Uterus (tissue), 4 donors: Measurements from ENCODE around the gene ENPP3. TPM values are rescaled to one million over a fixed set of nuclear protein-coding genes. Genes with fewer than 3 reads are reported as not detected.
A peak's percentile ranks its signal among the peaks of the same experiment; 100 is the strongest.

Experiments used
- DNase-seq, 2 donors: peaks; one replicate each; pipeline ENCODE4 v3.0.0-alpha.2; 2019 to 2020
- H3K27ac ChIP-seq, 2 donors: fragments of 200-600 bp; sonication (generic); 1 replicate in 1 of 2; 2 replicates in 1 of 2; pipeline ENCODE4 v1.5.1; 2016 to 2018
- H3K27me3 ChIP-seq, 2 donors: fragments of 200-600 bp; sonication (generic); one replicate each; pipeline ENCODE4 v1.5.1; 2018 to 2019; ENCODE audit warnings: control low read depth in 1 of 2
- H3K36me3 ChIP-seq, 2 donors: fragments of 200-600 bp; sonication (generic); one replicate each; pipeline ENCODE4 v1.5.1; 2019; ENCODE audit warnings: control low read depth in 1 of 2
- H3K4me1 ChIP-seq, 2 donors: fragments of 200-600 bp; sonication (generic); one replicate each; pipeline ENCODE4 v1.5.1; 2018 to 2019; ENCODE audit warnings: control low read depth in 1 of 2
- H3K4me3 ChIP-seq, 2 donors: fragments of 200-600 bp; sonication (generic); 1 replicate in 1 of 2; 2 replicates in 1 of 2; pipeline ENCODE4 v1.5.1; 2018 to 2019; ENCODE audit warnings: mild to moderate bottlenecking in 1 of 2
- H3K9me3 ChIP-seq, 2 donors: fragments of 200-600 bp; sonication (generic); one replicate each; pipeline ENCODE4 v1.5.1; 2019; ENCODE audit warnings: control low read depth in 1 of 2
- POLR2A ChIP-seq, 2 donors: fragments of 450-650 bp; IDR thresholded peaks; one replicate each; pipeline ENCODE4 v1.6.1; 2016; ENCODE audit warnings: antibody characterized with exemption in 2 of 2, mild to moderate bottlenecking in 1 of 2, moderate library complexity in 1 of 2
- intact Hi-C: fragments of 100-400 bp; cut with DNase I; formaldehyde crosslinking; loops from one replicate; pipeline ENCODE4 v1.15.1; 2023; ENCODE audit warnings: low total_unique reads
- total RNA-seq, 4 donors: library from RNA; depleted of rRNA in 3 of 4; stranded (reverse); fragments of >200 nt in 3 of 4; gene quantifications; one replicate each; pipeline versions ENCODE4 v1.1.0 to v1.2.4, GENCODE V29; 2014 to 2023
- TF ChIP-seq, protein P1 (sequence below), 4 experiments: fragments of 200-600 bp in 2 of 4; fragments of 450-650 bp in 2 of 4; sonication (generic) in 2 of 4; IDR thresholded peaks; one replicate each; pipeline ENCODE4 v1.5.1; 2016 to 2019; ENCODE audit warnings: antibody characterized with exemption in 4 of 4, mild to moderate bottlenecking in 2 of 4, moderate library complexity in 1 of 4
- donor health status: DM: yes; HTN: yes; CAD: no.

ENPP3 gene
- total RNA-seq, 4 donors from 2014 or later = 0.40 to 7.2 (median 4.2) TPM

DNA sequence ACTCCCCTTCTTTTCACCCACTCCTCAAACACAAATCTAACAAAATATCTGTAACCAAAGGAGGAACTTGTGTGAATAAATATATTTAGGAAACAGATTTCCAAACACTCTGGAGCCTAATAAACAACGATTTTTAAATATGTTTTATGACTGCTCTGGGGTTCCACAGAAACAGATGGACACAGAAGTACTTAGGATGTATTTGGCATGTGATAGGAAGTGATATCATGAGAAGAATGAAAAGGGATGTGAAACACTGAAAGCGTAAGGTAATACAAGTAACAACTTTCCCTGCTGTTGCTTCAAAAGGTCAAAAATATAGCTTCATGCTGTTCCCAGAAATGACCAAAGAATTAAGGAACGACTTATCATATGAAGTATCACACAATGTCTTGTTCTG, 144.6 kb downstream of the ENPP3 start:
- no peaks in the 10 kb centered on the region for H3K27me3 ChIP-seq
- no peaks in the 10 kb centered on the region for H3K36me3 ChIP-seq
- H3K9me3 ChIP-seq = no peaks in the 10 kb centered on the region
- no peak overlapping the region for H3K27ac ChIP-seq
- no peak for TF ChIP-seq POLR2A (IDR thresholded peaks at IDR 0.05)
- TF ChIP-seq, protein P1, sequence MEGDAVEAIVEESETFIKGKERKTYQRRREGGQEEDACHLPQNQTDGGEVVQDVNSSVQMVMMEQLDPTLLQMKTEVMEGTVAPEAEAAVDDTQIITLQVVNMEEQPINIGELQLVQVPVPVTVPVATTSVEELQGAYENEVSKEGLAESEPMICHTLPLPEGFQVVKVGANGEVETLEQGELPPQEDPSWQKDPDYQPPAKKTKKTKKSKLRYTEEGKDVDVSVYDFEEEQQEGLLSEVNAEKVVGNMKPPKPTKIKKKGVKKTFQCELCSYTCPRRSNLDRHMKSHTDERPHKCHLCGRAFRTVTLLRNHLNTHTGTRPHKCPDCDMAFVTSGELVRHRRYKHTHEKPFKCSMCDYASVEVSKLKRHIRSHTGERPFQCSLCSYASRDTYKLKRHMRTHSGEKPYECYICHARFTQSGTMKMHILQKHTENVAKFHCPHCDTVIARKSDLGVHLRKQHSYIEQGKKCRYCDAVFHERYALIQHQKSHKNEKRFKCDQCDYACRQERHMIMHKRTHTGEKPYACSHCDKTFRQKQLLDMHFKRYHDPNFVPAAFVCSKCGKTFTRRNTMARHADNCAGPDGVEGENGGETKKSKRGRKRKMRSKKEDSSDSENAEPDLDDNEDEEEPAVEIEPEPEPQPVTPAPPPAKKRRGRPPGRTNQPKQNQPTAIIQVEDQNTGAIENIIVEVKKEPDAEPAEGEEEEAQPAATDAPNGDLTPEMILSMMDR (IDR thresholded peaks at IDR 0.05) = no peak
- DNase-seq = no peak
- H3K4me3 ChIP-seq = no peak overlapping the region
- H3K4me1 ChIP-seq = peaks cover 0 to 2% of the 10 kb centered on the region in 2 donors
- intact Hi-C loops = no loop called here

DNA sequence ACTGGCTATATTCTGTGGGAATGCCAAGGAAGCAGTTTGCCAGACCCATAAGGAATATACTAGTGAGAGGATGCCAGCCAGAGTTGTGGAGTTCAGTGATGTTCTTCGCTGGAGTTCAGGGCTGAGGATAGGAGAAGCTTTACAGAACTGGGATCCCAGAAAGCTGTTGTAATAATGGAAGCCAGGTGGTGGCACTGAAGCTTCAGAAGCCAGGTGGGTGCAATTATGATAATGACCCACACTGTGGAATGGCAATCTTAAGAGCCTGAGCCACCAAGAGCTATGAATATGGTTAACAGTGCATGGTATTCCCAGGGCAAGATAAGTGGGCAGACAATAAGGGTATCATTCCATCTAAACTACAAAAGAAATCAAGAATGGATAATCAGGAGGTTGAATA, 145.7 kb downstream of the ENPP3 start:
- intact Hi-C loops = no loop called here
- H3K36me3 ChIP-seq = no peaks in the 10 kb centered on the region
- no peaks in the 10 kb centered on the region for H3K9me3 ChIP-seq
- peaks cover 0 to 2% of the 10 kb centered on the region in 2 donors for H3K4me1 ChIP-seq
- no peak for TF ChIP-seq POLR2A (IDR thresholded peaks at IDR 0.05)
- TF ChIP-seq, protein P1 (IDR thresholded peaks at IDR 0.05) = peak in 1 of 4 experiments; percentile 5
- H3K27me3 ChIP-seq = no peaks in the 10 kb centered on the region
- no peak overlapping the region for H3K4me3 ChIP-seq
- H3K27ac ChIP-seq = no peak overlapping the region
- DNase-seq = no peak

DNA sequence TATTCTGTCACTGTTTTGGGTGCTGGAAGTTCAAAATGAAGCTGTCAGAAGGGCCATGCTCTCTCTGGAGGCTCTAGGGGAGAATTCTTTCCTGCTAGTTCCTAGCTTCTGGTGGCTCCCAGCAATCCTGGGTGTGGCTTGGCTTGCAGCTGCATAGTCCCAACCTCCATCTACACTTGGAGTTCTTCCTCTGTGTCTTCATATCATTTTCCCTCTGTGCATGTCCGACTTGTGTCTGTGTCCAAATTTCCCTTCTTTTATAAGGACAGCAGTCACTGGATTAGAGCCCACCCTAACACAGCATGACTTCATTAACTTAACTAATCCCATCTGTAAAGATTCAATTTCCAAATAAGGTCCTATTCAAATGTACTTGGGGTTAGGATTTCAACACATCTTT, 147.5 kb downstream of the ENPP3 start:
- Histone ChIP-seq H3K27ac (no peak overlapping the region), H3K4me1 (no peaks in the 10 kb centered on the region), H3K27me3 (no peaks in the 10 kb centered on the region), H3K36me3 (no peaks in the 10 kb centered on the region), H3K4me3 (no peak overlapping the region), H3K9me3 (no peaks in the 10 kb centered on the region)
- TF ChIP-seq, protein P1 (IDR thresholded peaks at IDR 0.05) = no peak
- TF ChIP-seq POLR2A (IDR thresholded peaks at IDR 0.05) = no peak
- DNase-seq = no peak
- intact Hi-C loops = no loop called here

DNA sequence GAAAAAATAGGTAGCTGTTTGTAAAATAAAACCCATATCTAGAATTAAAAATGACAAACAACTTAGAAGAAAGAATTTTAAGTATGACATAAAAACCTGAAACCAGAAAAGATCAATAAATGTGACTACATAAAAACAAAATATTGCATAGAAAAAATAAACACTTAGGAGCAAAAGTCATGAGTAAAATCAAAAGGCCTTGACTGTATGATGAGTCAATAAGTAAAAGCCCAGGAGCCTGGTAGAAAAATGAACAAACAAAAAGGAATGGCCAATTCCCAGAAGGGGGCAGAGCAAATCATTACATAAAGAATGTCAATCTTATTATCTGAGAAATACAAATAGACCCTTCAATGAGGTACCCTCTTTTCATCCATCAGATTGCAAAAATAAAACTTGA, 150.0 kb downstream of the ENPP3 start:
- intact Hi-C loops = no loop called here

DNA sequence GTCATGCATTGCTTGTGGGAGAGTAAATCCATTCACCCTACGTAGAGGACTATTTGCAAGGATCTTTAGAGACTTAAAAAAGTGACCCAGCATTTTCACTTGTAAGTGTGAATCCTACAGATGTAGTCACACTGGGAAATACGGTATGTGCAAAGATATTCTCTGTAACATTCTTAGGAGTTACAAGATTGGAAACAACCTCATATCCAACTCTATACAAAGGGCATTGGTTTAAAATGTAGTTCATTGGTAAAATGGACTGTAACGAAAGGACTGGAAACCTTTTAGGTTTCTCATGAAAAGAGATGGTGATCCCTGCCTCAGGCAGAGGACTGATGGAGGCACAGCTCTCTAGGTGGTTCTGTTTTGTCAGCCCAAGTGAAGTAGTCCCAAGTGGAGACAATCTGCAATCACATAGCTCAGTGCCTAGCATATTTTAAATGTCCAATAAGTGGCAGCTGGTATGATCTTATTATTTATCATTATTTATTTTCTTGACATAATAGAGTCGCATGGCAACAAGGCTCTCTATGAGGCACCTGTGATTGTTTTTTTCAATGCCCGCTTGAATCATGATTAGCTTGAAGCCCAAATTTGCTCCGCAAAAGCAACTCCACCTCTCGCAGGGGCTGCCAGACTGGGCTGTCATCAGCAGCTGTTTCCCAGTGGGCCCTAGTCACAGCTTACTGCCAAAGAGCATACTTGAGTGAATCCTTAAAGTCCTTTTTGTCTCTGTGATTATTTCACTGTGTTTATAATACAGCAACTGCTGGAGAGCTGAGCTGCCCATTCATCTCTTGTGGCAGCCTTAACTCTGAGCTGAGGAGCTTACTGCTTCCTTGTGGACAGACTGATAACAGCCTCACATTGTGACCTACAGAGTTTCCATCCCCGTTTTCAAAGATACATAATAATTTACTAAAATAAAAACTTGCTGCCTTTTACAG, 150.9 kb downstream of the ENPP3 start:
- H3K36me3 ChIP-seq = no peaks in the 10 kb centered on the region
- H3K9me3 ChIP-seq = no peaks in the 10 kb centered on the region
- no peak overlapping the region for H3K4me3 ChIP-seq
- H3K27me3 ChIP-seq = no peaks in the 10 kb centered on the region
- H3K4me1 ChIP-seq = no peaks in the 10 kb centered on the region
- H3K27ac ChIP-seq = peak overlapping the region in 1 of 2 donors; percentile 28
- TF ChIP-seq, protein P1 (IDR thresholded peaks at IDR 0.05) = peak; percentile 10 to 45 (median 26)
- TF ChIP-seq POLR2A (IDR thresholded peaks at IDR 0.05) = no peak
- intact Hi-C loops = no loop called here
- DNase-seq = peak; percentile 20 to 36

More for the DNA sequence above, 150.0 kb downstream of the ENPP3 start:
- Histone ChIP-seq H3K9me3 (no peaks in the 10 kb centered on the region), H3K27ac (no peak overlapping the region), H3K4me1 (no peaks in the 10 kb centered on the region), H3K27me3 (no peaks in the 10 kb centered on the region), H3K4me3 (no peak overlapping the region), H3K36me3 (no peaks in the 10 kb centered on the region)
- TF ChIP-seq POLR2A (IDR thresholded peaks at IDR 0.05) = no peak
- TF ChIP-seq, protein P1 (IDR thresholded peaks at IDR 0.05) = no peak
- no peak for DNase-seq
